K562 (cell line): ENCODE measurements around the gene ARL2. TPM values are rescaled to one million over a fixed set of nuclear protein-coding genes. Genes with fewer than 3 reads are reported as not detected.

Experiments used
- ASH1L ChIP-seq: fragments of 450-650 bp; IDR thresholded peaks from 2 replicates; pipeline ENCODE4 v1.6.1; 2018; ENCODE audit warnings: borderline replicate concordance, mild to moderate bottlenecking, low read depth; ENCODE audit not compliant: partially characterized antibody
- BACH1 ChIP-seq: fragments of 200-800 bp; sonication (Bioruptor generic); IDR thresholded peaks from 2 replicates; pipeline ENCODE4 v1.6.1; 2016; ENCODE audit warnings: missing genetic modification characterization, missing compliant biosample characterization
- CBFB ChIP-seq: sonication (generic); formaldehyde crosslinking; IDR thresholded peaks from 2 replicates; pipeline ENCODE4 v1.4.0; 2020; ENCODE audit warnings: mild to moderate bottlenecking, missing genetic modification reagents
- CHD2 ChIP-seq: IDR thresholded peaks from 2 replicates; pipeline ENCODE4 v1.6.1; 2011; ENCODE audit warnings: low read depth, low read length
- CSDE1 ChIP-seq, 2 experiments: fragments of 450-650 bp; IDR thresholded peaks; 2 replicates each; pipeline ENCODE4 v1.6.1; 2016; ENCODE audit warnings: mild to moderate bottlenecking in 1 of 2
- ETV6 ChIP-seq, 3 experiments: fragments of 150-350 bp in 1 of 3; sonication (generic) in 1 of 3; formaldehyde crosslinking in 1 of 3; IDR thresholded peaks; 2 replicates each; pipeline versions ENCODE4 v1.6.1 to v1.8.0; 2014 to 2022; ENCODE audit warnings: borderline replicate concordance in 2 of 3, low read depth in 2 of 3, antibody characterized with exemption in 1 of 3, low read length in 1 of 3, mild to moderate bottlenecking in 1 of 3, missing genetic modification reagents in 1 of 3
- HEY1 ChIP-seq: fragments of 250-450 bp; sonication (Bioruptor Pico); IDR thresholded peaks from 2 replicates; pipeline ENCODE4 v1.5.0; 2020; ENCODE audit warnings: mild to moderate bottlenecking, moderate library complexity, borderline replicate concordance
- HMG20A ChIP-seq: fragments of 450-650 bp; formaldehyde crosslinking; conservative IDR thresholded peaks from 2 replicates; pipeline ENCODE4 v1.4.0; 2020; ENCODE audit warnings: mild to moderate bottlenecking, mixed read lengths
- HMGXB4 ChIP-seq: sonication (generic); formaldehyde crosslinking; IDR thresholded peaks from 2 replicates; pipeline ENCODE4 v1.8.1; 2023; ENCODE audit warnings: mild to moderate bottlenecking, missing genetic modification reagents
- JUND ChIP-seq, 2 experiments: IDR thresholded peaks; 2 replicates in 1 of 2; 3 replicates in 1 of 2; pipeline ENCODE4 v1.6.1; 2011; ENCODE audit warnings: borderline replicate concordance in 2 of 2, low read depth in 2 of 2, low read length in 2 of 2, improper control_type of control experiment in 1 of 2, missing biosample characterization in 1 of 2, missing genetic modification characterization in 1 of 2, missing genetic modification reagents in 1 of 2
- MYC ChIP-seq, 2 experiments: fragments of 250-450 bp in 1 of 2; sonication (Bioruptor Pico) in 1 of 2; IDR thresholded peaks; 2 replicates each; pipeline versions ENCODE4 v1.5.1 to v1.6.1; 2012 to 2021; ENCODE audit warnings: low read depth in 2 of 2, borderline replicate concordance in 1 of 2, improper control_type of control experiment in 1 of 2, low read length in 1 of 2, mild to moderate bottlenecking in 1 of 2, moderate library complexity in 1 of 2
- NFATC3 ChIP-seq: fragments of 450-650 bp; IDR thresholded peaks from 2 replicates; pipeline ENCODE4 v1.6.1; 2017; ENCODE audit warnings: mild to moderate bottlenecking
- RAD21 ChIP-seq, 2 experiments: fragments of 250-450 bp in 1 of 2; fragments of 450-650 bp in 1 of 2; sonication (Bioruptor Pico) in 1 of 2; formaldehyde crosslinking in 1 of 2; IDR thresholded peaks in 1 of 2; conservative IDR thresholded peaks in 1 of 2; 2 replicates each; pipeline versions ENCODE4 v1.4.0 to v1.8.0; 2020 to 2022; ENCODE audit warnings: mild to moderate bottlenecking in 2 of 2, moderate library complexity in 1 of 2
- SMAD2 ChIP-seq: fragments of 150-350 bp; IDR thresholded peaks from 2 replicates; pipeline ENCODE4 v1.6.1; 2014; ENCODE audit warnings: low read depth, mild to moderate bottlenecking, low read length
- SMARCA4 ChIP-seq: fragments of 450-650 bp; IDR thresholded peaks from 2 replicates; pipeline ENCODE4 v1.6.1; 2016
- SP2 ChIP-seq: IDR thresholded peaks from 2 replicates; pipeline ENCODE4 v1.6.1; 2011; ENCODE audit warnings: mild to moderate bottlenecking, low read depth, low read length, moderate library complexity; ENCODE audit not compliant: poor library complexity, severe bottlenecking; ENCODE audit errors: extremely low read depth
- TCF15 ChIP-seq: fragments of 250-450 bp; sonication (Bioruptor Pico); IDR thresholded peaks from 2 replicates; pipeline ENCODE4 v1.8.0; 2022; ENCODE audit warnings: moderate library complexity, mild to moderate bottlenecking, inconsistent platforms
- VEZF1 ChIP-seq: fragments of 200-800 bp; sonication (Bioruptor generic); IDR thresholded peaks from 2 replicates; pipeline ENCODE4 v1.6.1; 2017; ENCODE audit warnings: missing genetic modification characterization, missing compliant biosample characterization
- ZNF217 ChIP-seq: sonication (generic); formaldehyde crosslinking; IDR thresholded peaks from 2 replicates; pipeline ENCODE4 v1.8.0; 2022; ENCODE audit warnings: mild to moderate bottlenecking, missing genetic modification reagents
- ZNF239 ChIP-seq: fragments of 250-450 bp; sonication (Bioruptor Pico); IDR thresholded peaks from 2 replicates; pipeline ENCODE4 v1.4.0; 2020; ENCODE audit warnings: mild to moderate bottlenecking
- ZNF511 ChIP-seq: sonication (generic); formaldehyde crosslinking; IDR thresholded peaks from 2 replicates; pipeline ENCODE4 v1.8.0; 2022; ENCODE audit warnings: mild to moderate bottlenecking, missing genetic modification reagents
- ZNF79 ChIP-seq: fragments of 250-450 bp; sonication (Bioruptor Pico); IDR thresholded peaks from 2 replicates; pipeline ENCODE4 v1.4.0; 2020; ENCODE audit warnings: low read depth, mild to moderate bottlenecking, moderate library complexity
- polyA plus RNA-seq, 8 experiments: library from polyadenylated mRNA; depleted of rRNA in 4 of 8; stranded (reverse) in 5 of 8; unstranded in 3 of 8; fragments of >200 nt; fragmentation: Nextera tagmentation in 2 of 8; fragmentation: Illumina TruSeq in 1 of 8; extraction: Ambion mirVana in 2 of 8; extraction: Trizol in 1 of 8; gene quantifications; 2 replicates each; pipeline versions ENCODE4 v1.2.1 to v1.2.3, GENCODE V29; 2011 to 2014; ENCODE audit warnings: inconsistent platforms in 1 of 8, missing spikeins in 1 of 8
- total RNA-seq, 7 experiments: library from RNA; depleted of rRNA in 6 of 7; stranded (reverse); fragments of >200 nt in 6 of 7; fragmentation: Illumina TruSeq in 2 of 7; extraction: Trizol in 2 of 7; gene quantifications; 2 replicates each; pipeline versions ENCODE4 v1.2.1 to v1.2.3, GENCODE V29; 2011 to 2021; ENCODE audit warnings: low replicate concordance in 1 of 7

The ARL2 gene
- total and polyA plus RNA-seq, 9 of the 15 experiments (the other 6 are each of a cell fraction or from before 2014, with no cell fraction given), result 5.7 to 154 (median 92.2) TPM

- TF ChIP-seq ZNF79 (CRISPR knock-in tag), result no peak
- no peak for TF ChIP-seq CHD2
- TF ChIP-seq HMG20A (CRISPR knock-in tag), result no peak
- TF ChIP-seq HEY1, result no peak
- no peak for TF ChIP-seq NFATC3
- no peak for TF ChIP-seq HMGXB4 (CRISPR knock-in tag)
- peak; percentile 24; the same call in 1 of the 2 replicates for TF ChIP-seq MYC (IDR thresholded peaks at IDR 0.05; ENCODE audit: low read depth, low read length)
- TF ChIP-seq MYC (CRISPR knock-in tag; IDR thresholded peaks at IDR 0.05; ENCODE audit: borderline replicate concordance, low read depth), result no peak
- TF ChIP-seq SP2, result no peak
- no peak for TF ChIP-seq ZNF217
- TF ChIP-seq ETV6 (IDR thresholded peaks at IDR 0.05; ENCODE audit: borderline replicate concordance in 1 of 2, low read depth in 2 of 2, low read length in 1 of 2), result peak in 1 of 2 experiments; percentile 86; a peak in 1 of 4 replicates
- TF ChIP-seq ETV6 (CRISPR knock-in tag; IDR thresholded peaks at IDR 0.05; ENCODE audit: borderline replicate concordance), result no peak
- no peak for TF ChIP-seq ZNF239 (CRISPR knock-in tag)
- TF ChIP-seq SMARCA4, result peak; percentile 41; the same call in 1 of the 2 replicates
- TF ChIP-seq SMAD2, result no peak
- TF ChIP-seq BACH1 (tag), result no peak
- TF ChIP-seq CBFB (CRISPR knock-in tag), result no peak
- TF ChIP-seq ZNF511 (CRISPR knock-in tag), result no peak
- 0 out of 2 replicates have a peak, but pooled peaks have one; percentile 15 for TF ChIP-seq JUND (IDR thresholded peaks at IDR 0.05; ENCODE audit: borderline replicate concordance, low read depth, low read length)
- peak; percentile 20; the same call in 1 of the 3 replicates for TF ChIP-seq JUND (tag; IDR thresholded peaks at IDR 0.05; ENCODE audit: borderline replicate concordance, low read depth, low read length)
- TF ChIP-seq VEZF1 (CRISPR knock-in tag), result peak; percentile 55
- TF ChIP-seq TCF15 (CRISPR knock-in tag), result no peak
- TF ChIP-seq CSDE1 (IDR thresholded peaks at IDR 0.05), result no peak
- TF ChIP-seq ASH1L, result no peak
- TF ChIP-seq RAD21 (CRISPR knock-in tag; conservative IDR thresholded peaks at IDR 0.05 in 1 of 2, IDR thresholded peaks at IDR 0.05 in 1 of 2), result peak in 1 of 2 experiments; percentile 17; a peak in 1 of 4 replicates
Measured at GRCh38 chr11:64990222-64990923, 23.6 kb upstream of the ARL2 start (continued).
